ENCODE measurements around the gene AKAP12.

The AKAP12 gene

GRCh38 chr6:151215999-151216398 lies 23.8 kb upstream of the AKAP12 start:
- Histone ChIP-seq H3K9ac (ENCODE audit: low read length) (no peak overlapping the region), H3K36me3 (ENCODE audit: control insufficient read depth, low read depth, low read length) (no peaks in the 10 kb centered on the region), H3K9me3 (ENCODE audit: control insufficient read depth, low read depth, low read length) (peaks cover 4% of the 10 kb centered on the region), H3K4me3 (ENCODE audit: low read length) (no peak overlapping the region), H3K4me1 (ENCODE audit: control insufficient read depth, low read depth, low read length) (no peaks in the 10 kb centered on the region), H3K27ac (ENCODE audit: low read length) (no peak overlapping the region), H3K27me3 (ENCODE audit: control insufficient read depth, insufficient read depth, low read length) (no peaks in the 10 kb centered on the region)

DNA sequence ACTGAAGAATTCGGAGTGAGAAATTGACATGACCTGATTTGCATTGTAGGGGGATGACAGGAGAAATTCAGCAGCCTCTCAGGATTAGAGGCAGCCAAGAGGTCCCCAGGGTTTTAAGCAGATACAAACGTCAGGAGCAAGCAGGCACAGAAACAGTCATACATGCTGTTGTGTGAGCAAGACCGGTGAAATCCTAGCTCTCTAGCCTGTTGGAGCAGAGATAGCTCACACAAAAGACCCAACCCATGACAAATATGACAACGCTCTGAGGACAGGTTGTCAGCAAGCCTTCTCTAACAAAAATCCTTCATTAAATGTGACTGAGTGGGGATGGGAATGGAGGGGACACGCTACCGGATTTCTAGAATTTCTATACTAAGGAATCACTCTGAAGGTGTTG lies 23.0 kb upstream of the AKAP12 start:
- Histone ChIP-seq H3K27ac (ENCODE audit: low read length) (no peak overlapping the region), H3K36me3 (ENCODE audit: control insufficient read depth, low read depth, low read length) (no peaks in the 10 kb centered on the region), H3K9me3 (ENCODE audit: control insufficient read depth, low read depth, low read length) (no peaks in the 10 kb centered on the region), H3K9ac (ENCODE audit: low read length) (no peak overlapping the region), H3K4me3 (ENCODE audit: low read length) (no peak overlapping the region), H3K4me1 (ENCODE audit: control insufficient read depth, low read depth, low read length) (no peaks in the 10 kb centered on the region), H3K27me3 (ENCODE audit: control insufficient read depth, insufficient read depth, low read length) (no peaks in the 10 kb centered on the region)

DNA sequence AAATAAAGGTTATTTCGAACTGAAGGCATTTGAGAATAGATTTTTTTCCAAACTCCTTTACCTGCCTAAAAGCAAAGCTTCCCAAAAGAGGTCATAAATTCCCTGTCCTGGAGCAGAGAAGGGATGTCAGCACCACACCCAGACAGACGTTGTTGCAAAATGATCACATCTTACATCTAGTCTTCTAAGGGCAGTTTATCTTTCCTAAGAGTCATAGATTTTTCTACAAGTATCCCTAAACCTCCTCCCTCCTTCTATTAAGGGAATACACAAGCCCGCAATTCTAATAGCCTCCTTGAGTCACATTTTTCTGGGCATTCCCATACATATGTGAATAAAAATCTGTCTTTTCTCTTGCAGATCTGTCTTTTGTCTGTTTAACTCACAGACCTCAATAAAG lies 20.6 kb upstream of the AKAP12 start:
- Histone ChIP-seq H3K27ac (ENCODE audit: low read length) (no peak overlapping the region), H3K4me3 (ENCODE audit: low read length) (no peak overlapping the region), H3K9ac (ENCODE audit: low read length) (no peak overlapping the region), H3K9me3 (ENCODE audit: control insufficient read depth, low read depth, low read length) (no peaks in the 10 kb centered on the region), H3K36me3 (ENCODE audit: control insufficient read depth, low read depth, low read length) (no peaks in the 10 kb centered on the region), H3K27me3 (ENCODE audit: control insufficient read depth, insufficient read depth, low read length) (no peaks in the 10 kb centered on the region), H3K4me1 (ENCODE audit: control insufficient read depth, low read depth, low read length) (no peaks in the 10 kb centered on the region)

DNA sequence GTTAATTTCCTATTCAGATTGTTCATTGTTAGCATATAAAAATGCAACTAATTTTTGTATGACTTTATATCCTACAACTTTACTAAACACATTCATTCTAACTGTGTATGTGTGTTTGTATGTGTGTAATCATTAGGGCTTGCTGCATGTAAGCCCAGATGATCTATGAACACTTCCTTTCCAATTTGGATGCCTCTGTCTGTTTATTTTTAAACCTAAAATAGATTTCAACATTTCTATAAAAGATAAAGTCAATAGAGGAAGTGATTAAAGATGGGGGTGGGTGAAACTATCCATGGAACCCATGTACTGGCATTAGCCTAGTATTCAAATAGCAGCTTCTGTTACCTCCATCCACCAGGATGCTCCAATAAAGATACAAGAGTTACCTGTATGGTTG lies 15.7 kb upstream of the AKAP12 start:
- H3K27me3 ChIP-seq (ENCODE audit: control insufficient read depth, insufficient read depth, low read length) = no peaks in the 10 kb centered on the region
- no peak overlapping the region for H3K9ac ChIP-seq (ENCODE audit: low read length)
- no peak overlapping the region for H3K27ac ChIP-seq (ENCODE audit: low read length)
- H3K4me1 ChIP-seq (ENCODE audit: control insufficient read depth, low read depth, low read length) = no peaks in the 10 kb centered on the region
- H3K36me3 ChIP-seq (ENCODE audit: control insufficient read depth, low read depth, low read length) = no peaks in the 10 kb centered on the region
- no peaks in the 10 kb centered on the region for H3K9me3 ChIP-seq (ENCODE audit: control insufficient read depth, low read depth, low read length)
- H3K4me3 ChIP-seq (ENCODE audit: low read length) = no peak overlapping the region

DNA sequence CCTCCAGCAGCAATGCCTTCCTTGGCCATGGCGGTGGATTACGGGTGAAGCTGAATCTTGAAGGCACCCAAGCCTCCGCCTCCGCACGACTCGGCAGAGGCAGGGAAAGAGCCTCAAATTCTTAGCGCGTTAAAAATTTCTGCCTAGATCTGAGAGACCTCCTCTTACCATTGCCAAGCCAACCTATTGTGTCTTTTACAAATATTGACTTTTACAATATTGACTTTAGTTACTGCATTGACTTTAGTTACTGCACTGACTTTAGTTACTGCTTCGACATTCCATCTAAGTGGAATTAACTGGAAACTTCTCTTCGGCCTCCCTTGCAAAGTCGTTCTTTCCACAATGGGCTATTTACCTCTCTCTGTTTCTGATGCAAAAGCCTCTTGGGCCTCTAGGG lies 13.8 kb upstream of the AKAP12 start:
- Histone ChIP-seq H3K27me3 (ENCODE audit: control insufficient read depth, insufficient read depth, low read length) (no peaks in the 10 kb centered on the region), H3K4me3 (ENCODE audit: low read length) (no peak overlapping the region), H3K36me3 (ENCODE audit: control insufficient read depth, low read depth, low read length) (no peaks in the 10 kb centered on the region), H3K9me3 (ENCODE audit: control insufficient read depth, low read depth, low read length) (no peaks in the 10 kb centered on the region), H3K4me1 (ENCODE audit: control insufficient read depth, low read depth, low read length) (no peaks in the 10 kb centered on the region), H3K9ac (ENCODE audit: low read length) (no peak overlapping the region), H3K27ac (ENCODE audit: low read length) (no peak overlapping the region)

- no peaks in the 10 kb centered on the region for H3K36me3 ChIP-seq (ENCODE audit: control insufficient read depth, low read depth, low read length)
- H3K27me3 ChIP-seq (ENCODE audit: control insufficient read depth, insufficient read depth, low read length) = no peaks in the 10 kb centered on the region
- H3K27ac ChIP-seq (ENCODE audit: low read length) = no peak overlapping the region
- H3K9me3 ChIP-seq (ENCODE audit: control insufficient read depth, low read depth, low read length) = no peaks in the 10 kb centered on the region
- no peaks in the 10 kb centered on the region for H3K4me1 ChIP-seq (ENCODE audit: control insufficient read depth, low read depth, low read length)
- H3K4me3 ChIP-seq (ENCODE audit: low read length) = no peak overlapping the region
- no peak overlapping the region for H3K9ac ChIP-seq (ENCODE audit: low read length)
Measured at GRCh38 chr6:151228788-151229400, 10.9 kb upstream of the AKAP12 start.

DNA sequence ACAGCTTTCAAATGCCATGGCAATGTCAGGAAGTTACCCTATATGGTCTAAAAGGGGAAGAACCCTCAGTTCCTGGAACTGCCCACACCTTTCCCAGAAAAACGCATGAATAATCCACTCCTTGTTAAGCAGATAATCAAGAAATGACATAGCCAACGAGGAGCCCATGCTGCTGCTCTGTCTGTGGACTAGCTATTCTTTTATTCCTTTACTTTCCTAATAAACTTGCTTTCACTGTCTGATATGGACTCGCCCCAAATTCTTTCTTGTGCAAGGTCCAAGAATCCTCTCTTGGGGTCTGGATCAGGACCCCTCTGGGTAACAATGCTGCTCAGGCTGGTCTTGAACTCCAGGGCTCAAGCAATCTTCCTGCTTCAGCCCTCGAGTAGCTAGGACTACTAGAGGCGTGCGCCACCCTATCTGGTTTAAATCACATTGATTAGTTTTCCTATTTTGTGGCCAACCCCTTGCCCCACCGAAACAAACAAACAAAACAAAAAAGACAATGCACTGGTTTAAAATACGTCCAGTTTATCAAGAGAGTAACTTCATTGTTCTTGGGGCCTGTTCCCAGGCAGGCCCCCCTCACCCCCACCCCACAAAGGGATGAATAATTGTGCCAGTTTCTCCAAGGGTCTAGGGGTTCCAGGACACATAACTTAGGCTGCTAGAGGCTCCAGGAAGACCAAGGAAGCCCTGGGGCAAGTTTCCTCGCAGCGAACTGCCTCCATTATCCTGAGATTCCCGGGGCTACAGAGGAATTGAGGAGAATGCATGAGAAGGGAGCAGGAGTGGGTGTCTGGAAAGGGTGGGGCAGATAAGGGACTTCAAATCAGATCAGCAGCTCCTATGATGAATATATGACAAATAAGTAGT lies 10.1 kb upstream of the AKAP12 start:
- no peak overlapping the region for H3K9ac ChIP-seq (ENCODE audit: low read length)
- no peaks in the 10 kb centered on the region for H3K36me3 ChIP-seq (ENCODE audit: control insufficient read depth, low read depth, low read length)
- H3K4me3 ChIP-seq (ENCODE audit: low read length) = no peak overlapping the region

DNA sequence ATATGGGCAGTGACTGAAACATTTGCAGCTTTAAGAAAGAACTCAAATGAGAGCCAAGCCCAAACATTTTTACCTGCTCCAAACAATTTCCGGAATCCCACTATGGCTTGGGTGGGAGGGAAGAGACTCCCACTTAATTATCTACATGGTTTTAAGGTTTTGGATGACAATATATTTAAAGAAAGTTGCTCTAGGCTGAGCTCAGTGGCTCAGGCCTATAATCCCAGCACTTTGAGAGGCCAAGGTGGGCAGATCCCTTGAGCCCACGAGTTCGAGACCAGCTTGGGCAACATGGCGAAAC lies 9.5 kb upstream of the AKAP12 start:
- H3K4me3 ChIP-seq (ENCODE audit: low read length) = no peak overlapping the region
- no peaks in the 10 kb centered on the region for H3K4me1 ChIP-seq (ENCODE audit: control insufficient read depth, low read depth, low read length)
- no peak overlapping the region for H3K9ac ChIP-seq (ENCODE audit: low read length)
- no peaks in the 10 kb centered on the region for H3K27me3 ChIP-seq (ENCODE audit: control insufficient read depth, insufficient read depth, low read length)
- H3K27ac ChIP-seq (ENCODE audit: low read length) = no peak overlapping the region
- H3K9me3 ChIP-seq (ENCODE audit: control insufficient read depth, low read depth, low read length) = no peaks in the 10 kb centered on the region
- no peaks in the 10 kb centered on the region for H3K36me3 ChIP-seq (ENCODE audit: control insufficient read depth, low read depth, low read length)

More for the DNA sequence above, 10.1 kb upstream of the AKAP12 start:
- Histone ChIP-seq H3K27me3 (ENCODE audit: control insufficient read depth, insufficient read depth, low read length) (no peaks in the 10 kb centered on the region), H3K27ac (ENCODE audit: low read length) (peak overlapping the region; percentile 27), H3K4me1 (ENCODE audit: control insufficient read depth, low read depth, low read length) (no peaks in the 10 kb centered on the region), H3K9me3 (ENCODE audit: control insufficient read depth, low read depth, low read length) (no peaks in the 10 kb centered on the region)

DNA sequence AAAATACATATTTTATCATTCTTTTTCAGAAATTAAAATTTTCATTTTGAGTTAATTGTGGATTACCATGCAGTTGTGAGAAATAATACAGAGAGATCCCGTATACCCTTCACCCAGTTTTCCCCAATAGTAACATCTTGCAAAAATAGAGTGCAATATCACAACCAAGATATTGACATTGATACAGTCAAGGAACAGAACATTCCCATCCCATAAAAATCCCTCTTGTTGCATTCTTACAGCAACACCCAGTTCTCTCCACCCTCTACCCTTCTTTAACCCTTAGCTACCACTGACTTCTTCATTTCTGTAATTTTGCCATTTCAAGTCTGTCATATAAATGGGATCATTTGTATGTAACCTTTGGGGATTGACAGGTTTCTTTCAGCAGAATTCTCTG lies 6.9 kb upstream of the AKAP12 start:
- Histone ChIP-seq H3K27me3 (ENCODE audit: control insufficient read depth, insufficient read depth, low read length) (no peaks in the 10 kb centered on the region), H3K4me3 (ENCODE audit: low read length) (no peak overlapping the region), H3K9ac (ENCODE audit: low read length) (no peak overlapping the region), H3K4me1 (ENCODE audit: control insufficient read depth, low read depth, low read length) (no peaks in the 10 kb centered on the region), H3K27ac (ENCODE audit: low read length) (no peak overlapping the region), H3K36me3 (ENCODE audit: control insufficient read depth, low read depth, low read length) (no peaks in the 10 kb centered on the region), H3K9me3 (ENCODE audit: control insufficient read depth, low read depth, low read length) (no peaks in the 10 kb centered on the region)

DNA sequence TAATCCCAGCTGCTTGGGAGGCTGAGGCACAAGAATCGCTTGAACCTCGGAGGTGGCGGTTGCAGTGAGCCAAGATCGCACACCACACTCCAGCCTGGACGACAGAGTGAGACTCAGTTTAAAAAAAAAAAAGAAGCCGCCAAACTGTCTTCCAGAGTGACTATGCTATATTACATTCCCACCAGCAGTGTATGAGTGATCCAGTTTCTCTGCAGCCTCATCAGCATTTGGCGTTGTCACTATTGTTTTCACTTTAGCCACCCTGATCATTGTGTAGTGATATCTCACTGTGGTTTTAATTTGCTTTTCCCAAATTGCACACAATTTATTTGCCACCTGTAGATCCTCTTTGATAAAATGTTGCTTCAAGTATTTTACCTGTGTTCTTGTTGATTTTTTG lies 6.0 kb upstream of the AKAP12 start:
- Histone ChIP-seq H3K27ac (ENCODE audit: low read length) (no peak overlapping the region), H3K4me1 (ENCODE audit: control insufficient read depth, low read depth, low read length) (no peaks in the 10 kb centered on the region), H3K27me3 (ENCODE audit: control insufficient read depth, insufficient read depth, low read length) (peaks cover 6% of the 10 kb centered on the region), H3K9ac (ENCODE audit: low read length) (no peak overlapping the region), H3K9me3 (ENCODE audit: control insufficient read depth, low read depth, low read length) (no peaks in the 10 kb centered on the region), H3K4me3 (ENCODE audit: low read length) (no peak overlapping the region), H3K36me3 (ENCODE audit: control insufficient read depth, low read depth, low read length) (no peaks in the 10 kb centered on the region)

- peaks cover 15% of the 10 kb centered on the region for H3K27me3 ChIP-seq (ENCODE audit: control insufficient read depth, insufficient read depth, low read length)
- no peaks in the 10 kb centered on the region for H3K36me3 ChIP-seq (ENCODE audit: control insufficient read depth, low read depth, low read length)
- peaks cover 4% of the 10 kb centered on the region for H3K4me1 ChIP-seq (ENCODE audit: control insufficient read depth, low read depth, low read length)
- no peak overlapping the region for H3K27ac ChIP-seq (ENCODE audit: low read length)
- no peaks in the 10 kb centered on the region for H3K9me3 ChIP-seq (ENCODE audit: control insufficient read depth, low read depth, low read length)
- H3K4me3 ChIP-seq (ENCODE audit: low read length) = no peak overlapping the region
- H3K9ac ChIP-seq (ENCODE audit: low read length) = no peak overlapping the region
Measured at GRCh38 chr6:151236668-151237401, 2.9 kb upstream of the AKAP12 start.

All from iPS-18a (cell line).